Measurements from ENCODE around the gene PAFAH1B2.
"Not testable (repeated sequence)": the region's sequence is repeated elsewhere in the genome, so short reads cannot be mapped to it uniquely, and the experiment has no call there.

Gene PAFAH1B2

DNA sequence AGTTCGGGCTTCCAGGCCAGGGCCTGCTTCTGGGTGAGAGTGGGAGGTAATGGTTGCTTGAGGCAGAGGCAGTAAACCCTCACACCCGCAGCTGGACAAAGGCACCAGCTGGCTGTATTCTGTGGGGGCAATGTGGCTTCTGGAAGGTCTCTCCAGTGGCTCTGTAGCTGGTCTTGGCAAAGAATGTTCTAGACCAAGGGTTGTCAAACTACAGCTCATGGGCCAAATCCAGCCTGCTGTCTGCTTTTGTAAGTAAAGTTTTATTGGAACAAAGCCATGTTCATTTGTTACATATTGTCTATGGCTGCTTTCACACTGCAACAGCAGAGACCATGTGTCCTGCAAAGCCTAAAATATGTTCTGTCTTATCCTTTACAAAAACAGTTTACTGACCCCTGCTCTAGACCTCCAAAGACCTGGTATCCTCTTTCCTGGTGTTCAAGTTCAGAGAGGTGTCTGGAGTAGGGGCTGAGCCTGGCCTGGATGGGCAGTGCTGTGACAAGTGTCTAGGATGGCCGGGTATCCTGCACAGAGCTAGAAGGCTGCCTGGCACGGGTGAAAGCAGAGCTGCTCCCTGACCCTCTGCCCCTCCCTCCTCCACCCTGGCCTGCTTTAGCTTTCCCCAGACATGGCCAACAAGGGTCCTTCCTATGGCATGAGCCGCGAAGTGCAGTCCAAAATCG is 58.4 kb downstream of the PAFAH1B2 start:
- DNase-seq (ENCODE audit: low read depth in 2 of 2): no peak

DNA sequence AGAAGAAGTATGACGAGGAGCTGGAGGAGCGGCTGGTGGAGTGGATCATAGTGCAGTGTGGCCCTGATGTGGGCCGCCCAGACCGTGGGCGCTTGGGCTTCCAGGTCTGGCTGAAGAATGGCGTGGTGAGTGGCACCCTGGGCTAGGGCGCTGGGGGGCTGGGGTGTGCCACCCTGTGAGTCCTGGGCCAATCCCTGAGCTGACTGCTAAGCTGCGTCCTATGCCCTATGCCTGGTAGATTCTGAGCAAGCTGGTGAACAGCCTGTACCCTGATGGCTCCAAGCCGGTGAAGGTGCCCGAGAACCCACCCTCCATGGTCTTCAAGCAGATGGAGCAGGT is 59.0 kb downstream of the PAFAH1B2 start:
- DNase-seq (ENCODE audit: low read depth in 2 of 2): no peak

DNA sequence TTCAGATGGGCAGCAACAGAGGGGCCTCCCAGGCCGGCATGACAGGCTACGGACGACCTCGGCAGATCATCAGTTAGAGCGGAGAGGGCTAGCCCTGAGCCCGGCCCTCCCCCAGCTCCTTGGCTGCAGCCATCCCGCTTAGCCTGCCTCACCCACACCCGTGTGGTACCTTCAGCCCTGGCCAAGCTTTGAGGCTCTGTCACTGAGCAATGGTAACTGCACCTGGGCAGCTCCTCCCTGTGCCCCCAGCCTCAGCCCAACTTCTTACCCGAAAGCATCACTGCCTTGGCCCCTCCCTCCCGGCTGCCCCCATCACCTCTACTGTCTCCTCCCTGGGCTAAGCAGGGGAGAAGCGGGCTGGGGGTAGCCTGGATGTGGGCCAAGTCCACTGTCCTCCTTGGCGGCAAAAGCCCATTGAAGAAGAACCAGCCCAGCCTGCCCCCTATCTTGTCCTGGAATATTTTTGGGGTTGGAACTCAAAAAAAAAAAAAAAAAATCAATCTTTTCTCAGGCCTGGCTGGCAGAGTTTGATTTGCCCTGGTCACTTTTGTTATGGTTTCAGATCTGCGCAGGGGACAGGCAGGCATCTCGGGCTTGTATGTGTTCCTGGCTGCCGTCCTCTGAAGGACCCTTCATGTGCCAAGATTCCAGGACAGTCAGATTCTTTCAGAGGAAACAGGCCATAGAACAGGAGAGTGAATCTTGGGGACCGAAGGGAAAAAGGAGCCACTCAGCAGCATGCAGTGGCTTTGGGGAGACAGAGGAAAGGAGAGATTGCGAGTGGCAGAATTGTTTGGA is 60.4 kb downstream of the PAFAH1B2 start:
- no peak for DNase-seq (ENCODE audit: low read depth in 2 of 2)

DNA sequence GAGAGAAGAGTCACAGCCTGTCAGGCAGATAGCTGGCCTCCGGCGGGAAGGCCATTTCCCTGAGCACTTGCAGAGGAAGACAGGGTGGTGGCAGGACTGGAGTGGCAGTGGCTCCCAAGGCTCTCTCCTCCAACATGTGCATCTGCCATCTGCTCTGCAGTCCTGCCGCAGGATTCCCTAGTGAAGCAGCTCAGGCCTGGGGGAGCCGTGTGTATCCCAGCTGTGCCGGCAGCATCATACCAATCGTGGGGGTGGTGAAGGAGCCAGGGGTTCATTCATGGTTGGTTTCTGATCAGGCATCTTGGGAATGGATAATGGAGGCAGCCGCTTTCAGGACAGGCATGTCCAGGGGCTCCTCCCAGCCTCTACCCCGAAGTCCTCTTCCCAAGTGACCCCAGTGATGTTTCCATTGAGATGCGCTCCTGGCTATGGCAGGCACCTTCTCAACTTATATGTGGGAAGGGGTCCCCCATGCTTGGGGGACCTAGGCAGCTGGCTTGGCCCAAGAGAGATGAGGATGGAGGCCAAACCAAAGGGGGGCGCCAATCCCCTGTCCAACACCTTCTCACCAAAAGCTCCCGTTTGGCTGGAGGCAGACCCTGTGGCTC is 61.2 kb downstream of the PAFAH1B2 start:
- no peak for DNase-seq (ENCODE audit: low read depth in 2 of 2)

DNA sequence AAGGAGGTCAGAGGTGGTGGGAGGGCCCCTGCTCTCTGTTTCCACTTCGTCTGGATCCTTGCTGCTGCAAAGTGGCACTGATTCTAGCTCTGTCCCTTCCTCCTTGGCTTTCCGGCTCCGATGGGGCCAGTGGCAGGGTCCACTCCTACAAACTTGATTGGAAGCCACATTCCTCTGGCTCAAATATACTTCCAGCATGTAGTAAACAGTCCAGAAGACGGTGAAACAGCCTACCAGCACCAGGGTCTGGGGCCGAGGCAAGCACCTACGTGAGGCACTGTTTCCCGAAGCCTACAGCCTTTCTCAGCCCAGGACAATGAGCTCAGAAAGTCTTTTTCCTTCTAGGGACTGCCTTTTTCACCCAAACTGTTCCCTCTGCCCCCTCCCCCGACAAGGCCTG is 62.0 kb downstream of the PAFAH1B2 start:
- not testable (repeated sequence) for DNase-seq (ENCODE audit: low read depth in 2 of 2)

DNA sequence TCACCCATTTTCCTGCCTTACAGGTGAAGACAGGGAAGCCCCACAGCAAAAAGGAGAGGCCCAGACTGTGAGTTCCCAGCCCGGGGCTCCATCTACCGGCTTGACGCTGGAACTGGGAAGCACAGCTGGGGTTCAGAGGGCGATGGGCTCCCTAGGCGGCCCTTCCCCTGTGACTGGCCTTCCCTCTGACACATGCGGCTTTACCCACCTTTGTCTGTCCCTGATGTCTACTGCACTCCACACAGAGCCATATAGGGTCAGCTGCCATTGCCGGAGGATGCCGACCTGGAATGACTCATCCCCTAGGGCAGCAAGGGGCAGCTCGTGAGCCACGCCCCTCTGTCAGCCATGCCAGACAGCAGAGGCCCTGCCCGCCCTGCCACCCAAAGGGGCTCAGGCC is 62.8 kb downstream of the PAFAH1B2 start:
- DNase-seq (ENCODE audit: low read depth in 2 of 2): not testable (repeated sequence)

DNA sequence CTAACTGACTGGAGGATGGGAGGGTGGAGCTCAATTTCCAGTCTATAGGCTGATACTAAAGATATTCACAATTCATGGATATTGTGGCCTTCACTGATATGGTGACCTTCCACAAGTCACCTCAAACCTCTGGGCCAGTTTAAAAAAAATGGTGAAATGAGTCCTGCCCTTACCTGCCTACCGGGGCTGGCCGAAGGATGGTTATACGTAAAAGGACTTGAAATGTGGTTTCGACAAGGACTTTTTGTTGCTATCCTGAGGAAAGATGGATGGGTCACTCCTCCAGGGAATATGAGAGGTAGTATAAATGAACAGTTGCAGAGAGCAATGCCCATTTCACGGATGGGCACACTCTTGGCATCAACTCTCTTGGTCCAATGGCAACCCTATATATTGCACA is 63.4 kb downstream of the PAFAH1B2 start:
- not testable (repeated sequence) for DNase-seq (ENCODE audit: low read depth in 2 of 2)

DNA sequence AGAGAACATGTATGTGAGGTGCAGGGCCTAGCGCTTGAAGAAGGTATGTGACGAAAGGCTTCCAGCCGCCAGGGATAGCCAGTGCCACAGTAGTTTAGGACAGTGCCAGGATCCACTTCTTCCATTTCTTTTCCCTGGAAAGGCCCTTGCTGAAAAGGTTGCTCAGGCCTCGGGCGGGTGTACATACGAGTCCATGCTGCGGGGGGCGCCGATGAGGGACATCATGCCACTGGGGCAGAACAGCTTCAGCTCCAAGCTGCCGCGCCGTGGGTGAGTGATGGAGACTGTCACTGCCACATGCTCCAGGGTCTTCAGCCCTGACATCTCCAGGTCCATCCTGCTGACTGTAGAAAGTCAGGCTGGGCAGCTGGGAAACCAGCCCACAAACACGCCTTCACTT is 64.6 kb downstream of the PAFAH1B2 start:
- not testable (repeated sequence) for DNase-seq (ENCODE audit: low read depth in 2 of 2)

DNA sequence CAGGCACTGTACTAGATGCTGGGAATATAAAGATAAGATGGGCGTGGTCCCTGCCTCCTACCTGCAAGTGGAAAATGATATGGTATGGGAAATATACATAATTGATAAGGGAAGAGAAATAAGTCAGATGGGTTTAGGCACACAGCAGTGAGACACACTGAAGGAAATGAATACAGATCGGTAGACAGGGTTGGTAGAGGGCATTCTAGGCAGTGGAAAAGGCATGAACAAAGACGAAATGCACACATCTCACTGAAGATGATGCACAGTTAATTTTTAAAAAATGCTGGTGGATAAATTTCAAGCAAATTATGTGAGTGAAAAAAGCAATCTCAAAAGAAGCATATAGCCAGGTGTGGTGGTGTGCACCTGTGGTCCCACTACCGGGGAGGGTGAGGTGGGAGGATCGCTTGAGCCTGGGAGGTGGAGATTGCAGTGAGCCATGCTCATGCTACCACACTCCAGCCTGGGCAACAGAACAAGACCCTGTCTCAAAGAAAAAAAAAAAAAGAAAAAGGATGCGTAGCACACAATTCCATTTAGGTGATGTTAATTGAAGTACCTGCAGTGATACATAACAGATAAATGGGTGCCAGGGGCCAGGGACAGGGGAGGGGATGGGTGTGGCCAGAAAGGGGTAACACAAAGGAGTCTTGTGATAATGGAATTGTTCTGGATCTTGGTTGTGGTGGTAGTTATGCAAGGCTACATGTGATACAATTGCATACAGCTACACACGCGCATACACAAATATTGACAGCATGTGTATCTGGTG is 65.5 kb downstream of the PAFAH1B2 start:
- DNase-seq (ENCODE audit: low read depth in 2 of 2): not testable (repeated sequence)

DNA sequence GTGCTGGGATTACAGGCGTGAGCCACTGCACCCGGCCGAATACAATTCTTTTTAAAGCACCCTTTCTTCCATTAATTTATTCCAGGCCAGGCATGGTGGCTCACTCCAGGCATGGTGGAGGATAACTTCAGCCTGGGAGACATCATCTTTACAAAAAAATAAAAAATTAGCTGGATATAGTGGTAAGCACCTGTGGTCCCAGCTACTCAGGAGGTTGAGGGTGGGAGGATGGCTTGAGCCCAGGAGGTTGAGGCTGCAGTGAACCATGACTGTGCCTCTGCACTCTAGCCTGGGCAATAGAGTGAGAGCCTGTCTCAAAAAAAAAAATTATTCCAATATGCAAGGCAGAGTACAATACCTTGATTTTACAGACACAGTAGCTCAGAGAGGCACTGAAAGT is 66.5 kb downstream of the PAFAH1B2 start:
- DNase-seq (ENCODE audit: low read depth in 2 of 2): no peak

DNA sequence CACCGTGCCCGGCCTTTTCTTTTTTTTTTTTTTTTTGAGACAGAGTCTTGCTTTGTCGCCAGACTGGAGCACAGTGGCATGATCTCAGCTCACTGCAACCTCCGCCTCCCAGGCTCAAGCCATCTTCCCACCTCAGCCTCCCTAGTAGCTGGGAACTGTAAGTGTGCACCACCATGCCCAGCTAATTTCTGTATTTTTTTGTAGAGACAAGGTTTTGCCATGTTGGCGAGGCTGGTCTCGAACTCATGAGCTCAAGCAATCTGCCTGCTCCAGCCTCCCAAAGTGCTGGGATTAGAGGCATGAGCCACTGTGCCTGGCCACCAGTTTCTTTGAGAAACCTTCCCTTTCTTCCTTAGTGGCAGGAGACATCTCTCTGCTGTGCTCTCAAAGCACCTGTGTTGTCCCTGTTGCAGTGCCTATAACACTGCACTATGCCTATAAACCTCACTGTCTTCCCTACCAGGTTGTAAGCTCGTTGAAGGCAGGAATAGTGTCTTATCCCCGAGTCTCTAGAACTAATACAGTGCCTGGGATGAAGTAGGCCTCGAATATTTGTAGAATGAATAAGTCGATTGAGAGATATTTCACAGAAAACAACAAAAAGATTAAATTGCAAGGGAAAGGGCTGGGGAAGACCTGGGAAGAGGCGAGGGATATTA is 68.7 kb downstream of the PAFAH1B2 start:
- DNase-seq (ENCODE audit: low read depth in 2 of 2): no peak

DNA sequence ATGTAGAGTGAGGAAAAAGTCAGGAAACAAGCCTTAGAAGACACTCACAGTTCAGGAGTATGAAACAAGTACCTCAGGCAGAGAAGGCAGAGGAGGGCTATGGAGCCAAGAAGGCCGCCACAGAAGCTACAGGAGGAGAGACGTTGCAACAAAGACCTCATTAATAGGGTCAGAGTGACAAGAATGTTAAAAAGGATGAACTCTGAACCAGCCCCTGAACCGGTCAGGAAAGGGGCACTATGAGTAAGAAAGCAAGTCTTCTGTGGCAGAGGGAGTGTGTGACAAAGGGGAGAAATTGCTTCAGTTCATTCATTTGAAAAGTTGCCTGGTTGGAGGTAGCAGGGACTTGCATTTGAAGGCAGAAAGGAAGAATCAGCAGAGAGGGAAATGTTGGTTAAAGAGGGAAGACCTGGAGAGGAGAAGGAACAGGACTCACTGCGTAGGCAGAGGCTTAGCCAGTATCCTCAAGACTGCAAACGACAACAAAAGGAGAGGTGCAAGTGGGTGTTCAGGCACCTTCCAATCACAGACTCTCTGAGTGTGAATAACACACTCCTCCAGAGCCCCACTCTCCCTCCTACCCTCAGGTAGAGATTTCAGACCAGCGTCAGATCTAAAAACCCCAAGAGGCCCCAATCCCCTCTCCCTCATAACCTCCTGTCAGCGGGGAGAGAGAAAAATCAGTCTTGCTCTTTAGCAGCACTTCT is 70.5 kb downstream of the PAFAH1B2 start:
- no peak for DNase-seq (ENCODE audit: low read depth in 2 of 2)

DNA sequence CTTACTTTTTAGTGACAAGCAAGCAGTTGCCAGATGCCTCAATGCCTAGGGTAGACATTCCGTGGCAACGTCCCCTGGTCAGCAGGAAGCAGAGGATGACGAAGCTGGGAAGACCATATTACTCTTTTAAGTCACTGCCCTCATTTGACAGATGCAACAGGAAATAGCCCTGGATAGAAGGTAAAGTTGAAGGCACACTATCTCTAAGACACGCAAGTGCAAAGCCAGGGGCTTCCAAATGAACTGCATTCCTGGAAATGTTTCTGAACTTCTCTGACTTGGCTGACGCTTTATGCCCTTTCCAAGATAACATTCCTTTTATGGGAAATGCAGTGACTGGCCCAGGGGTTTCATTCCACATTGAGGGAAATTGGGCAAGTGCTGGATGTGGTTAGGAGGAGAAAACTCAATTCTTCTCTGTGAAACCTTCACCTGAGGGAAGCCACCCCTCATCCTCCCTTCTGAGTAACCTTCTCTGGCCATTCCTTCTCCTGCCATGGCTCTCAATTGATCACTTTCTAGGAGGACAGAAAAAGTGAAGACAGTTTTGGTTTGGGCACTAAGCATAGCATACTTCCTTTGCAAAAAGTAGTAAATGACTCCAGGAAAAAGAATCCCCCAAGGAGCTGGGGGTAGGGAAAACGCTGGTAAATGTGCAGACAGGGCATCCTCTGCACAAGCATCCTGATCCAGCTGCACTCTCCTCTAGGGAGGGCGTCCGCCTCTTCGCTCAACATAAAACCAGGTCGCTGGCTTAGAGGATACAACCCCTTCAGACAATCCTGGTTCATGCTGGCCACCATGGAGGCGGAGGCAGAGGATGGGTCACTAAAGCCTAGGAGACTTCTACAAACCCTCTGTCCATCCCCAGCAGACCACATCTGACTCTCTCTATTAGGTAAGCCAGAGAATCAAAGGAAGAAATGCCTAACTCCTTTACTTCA is 73.3 kb downstream of the PAFAH1B2 start:
- DNase-seq (ENCODE audit: low read depth in 2 of 2): no peak

DNA sequence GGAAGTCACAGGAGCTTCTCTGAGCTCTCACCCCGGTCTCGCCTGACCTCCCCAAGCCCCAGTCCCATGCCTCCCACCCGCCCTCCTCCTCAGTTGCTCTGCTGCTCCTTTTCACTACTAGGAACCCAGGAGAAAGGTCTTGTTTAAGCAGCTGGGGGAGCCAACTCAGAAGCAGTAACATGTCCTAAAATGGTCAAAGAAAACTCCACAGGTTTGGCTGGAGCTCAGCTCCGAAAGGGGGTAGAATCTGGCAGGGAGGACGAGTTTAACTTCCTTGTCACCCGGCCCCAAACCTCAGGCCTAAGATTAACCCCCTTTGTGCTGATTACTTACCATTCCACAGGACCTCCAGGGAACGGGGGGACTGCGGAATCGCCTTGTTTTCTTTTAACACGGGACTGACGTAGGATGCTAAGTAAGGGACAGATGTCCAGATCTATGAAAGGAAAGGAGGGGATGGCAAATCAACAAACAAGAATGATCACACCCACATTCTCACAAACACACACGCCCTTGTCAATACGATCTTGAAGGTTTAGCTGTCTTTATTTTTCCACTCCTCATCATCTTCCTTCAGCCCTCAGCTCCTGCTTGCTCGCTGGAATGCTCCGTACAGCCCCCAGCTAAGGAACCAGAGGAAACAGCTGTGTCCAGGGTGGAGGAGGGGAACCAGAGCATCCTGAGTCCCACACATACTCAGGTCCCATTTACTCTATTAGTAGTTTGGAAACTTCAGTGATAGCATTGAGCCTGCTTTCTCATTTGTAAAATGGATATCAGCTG is 74.2 kb downstream of the PAFAH1B2 start:
- DNase-seq (ENCODE audit: low read depth in 2 of 2): no peak

DNA sequence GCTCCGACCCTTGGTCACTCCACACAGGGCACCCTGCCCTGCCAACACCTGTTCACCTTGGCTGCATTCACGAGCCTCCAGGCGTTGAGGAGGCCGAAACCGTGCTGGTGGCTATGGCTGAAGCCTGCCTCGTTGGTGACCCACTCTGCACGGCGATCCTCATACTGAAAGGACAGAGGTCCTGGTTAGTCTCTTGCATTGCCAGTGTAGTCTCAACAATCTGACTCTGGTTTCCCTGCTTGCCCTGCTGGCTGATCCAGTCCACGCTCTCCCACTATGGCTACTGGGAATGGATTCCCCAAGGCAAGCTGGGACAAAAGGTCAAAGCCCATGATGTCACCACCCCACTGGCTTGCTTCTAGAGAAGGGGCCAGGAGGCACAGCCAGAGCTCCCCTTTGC is 74.9 kb downstream of the PAFAH1B2 start:
- no peak for DNase-seq (ENCODE audit: low read depth in 2 of 2)

DNA sequence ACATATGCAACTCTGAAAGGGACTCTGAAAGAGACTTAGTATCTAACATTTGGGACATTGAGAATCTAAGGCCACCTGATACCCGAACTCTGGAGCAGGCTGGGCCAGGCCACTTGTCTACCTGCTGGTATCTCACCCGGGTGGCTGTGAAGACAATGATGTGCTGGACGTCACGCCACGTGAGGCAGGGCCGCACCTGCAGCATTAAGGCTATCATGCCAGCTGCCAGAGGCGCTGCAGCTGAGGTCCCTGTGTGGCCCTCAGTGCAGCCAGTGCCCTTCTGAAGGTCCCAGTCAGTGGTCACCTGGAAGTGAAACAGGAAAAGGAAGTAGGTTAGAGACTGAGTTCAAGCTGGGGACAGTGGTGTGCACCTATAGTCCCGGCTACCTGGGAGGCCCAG is 75.4 kb downstream of the PAFAH1B2 start:
- no peak for DNase-seq (ENCODE audit: low read depth in 2 of 2)

DNA sequence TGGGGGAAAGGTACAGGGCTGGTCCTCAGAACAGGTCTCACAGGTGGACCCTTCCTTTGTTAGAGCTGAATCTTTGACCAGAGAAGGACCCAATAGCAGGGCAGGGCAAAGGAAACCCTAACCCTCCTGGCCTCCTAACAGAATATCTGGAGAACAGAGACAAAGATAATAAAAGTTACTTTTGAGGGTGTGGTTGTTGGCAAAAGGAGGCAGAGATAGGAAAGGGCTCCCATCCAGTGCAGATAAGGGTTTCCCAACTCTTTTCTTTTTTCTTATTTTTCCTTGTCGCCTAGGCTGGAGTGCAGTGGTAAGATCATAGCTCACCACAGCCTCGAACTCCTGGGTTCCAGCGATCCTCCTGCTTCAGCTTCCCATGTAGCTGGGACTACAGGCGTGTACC is 75.9 kb downstream of the PAFAH1B2 start:
- DNase-seq (ENCODE audit: low read depth in 2 of 2): no peak

DNA sequence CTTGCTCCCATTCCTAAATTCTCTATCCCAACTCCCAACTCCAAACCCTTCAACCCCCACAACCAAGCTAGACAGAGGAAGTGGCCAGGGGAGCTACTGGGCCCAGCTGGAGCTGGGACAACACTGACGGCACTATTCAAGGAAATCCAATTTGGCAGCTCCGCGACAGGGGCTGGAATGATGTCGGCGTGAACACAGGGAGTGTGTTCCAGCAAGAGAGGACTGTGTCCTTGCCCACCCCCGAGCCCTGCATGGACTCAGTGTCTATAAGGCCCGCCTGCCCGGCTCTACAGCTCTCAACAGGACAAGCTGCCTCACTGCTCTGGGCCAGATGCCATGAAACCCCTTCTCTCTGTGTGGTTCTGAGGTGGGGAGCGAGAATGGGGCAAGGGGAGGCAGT is 76.5 kb downstream of the PAFAH1B2 start:
- DNase-seq (ENCODE audit: low read depth in 2 of 2): no peak
